Natural killer cell (primary cell): ENCODE measurements around the gene TESMIN. TPM values are rescaled to one million over a fixed set of nuclear protein-coding genes. Genes with fewer than 3 reads are reported as not detected.

Source experiments
- ATAC-seq, 3 donors: fragments of 150-1000 bp in 2 of 3; fragments of 200-7000 bp in 1 of 3; cut with Tn5 transposase; 1 replicate in 1 of 3; 2 replicates in 2 of 3; pipeline ENCODE4 v1.10.0; 2021; ENCODE audit warnings: mild to moderate bottlenecking in 2 of 3, moderate library complexity in 2 of 3
- DNase-seq, 2 donors: peaks; one replicate each; pipeline versions ENCODE4 v3.0.0 to v3.0.0-alpha.2; 2013 to 2021; ENCODE audit warnings: mixed read lengths in 1 of 2
- H3K27ac ChIP-seq: one replicate; pipeline ENCODE4 v1.5.1; 2013; ENCODE audit warnings: mild to moderate bottlenecking, low read length
- H3K27me3 ChIP-seq: one replicate; pipeline ENCODE4 v1.6.1; 2013; ENCODE audit warnings: low read length; ENCODE audit not compliant: control insufficient read depth, insufficient read depth
- H3K36me3 ChIP-seq: one replicate; pipeline ENCODE4 v1.6.1; 2013; ENCODE audit warnings: low read length; ENCODE audit not compliant: control insufficient read depth, insufficient read depth
- H3K4me1 ChIP-seq: one replicate; pipeline ENCODE4 v1.6.1; 2013; ENCODE audit warnings: low read length; ENCODE audit not compliant: control insufficient read depth, insufficient read depth
- H3K4me3 ChIP-seq: one replicate; pipeline ENCODE4 v1.5.1; 2013; ENCODE audit warnings: low read length
- H3K9me3 ChIP-seq: one replicate; pipeline ENCODE4 v1.6.1; 2013; ENCODE audit warnings: low read length; ENCODE audit not compliant: control insufficient read depth, insufficient read depth
- H3K27ac Mint-ChIP-seq, 2 donors: one replicate each; pipeline ENCODE4 v1.8.0; 2022; ENCODE audit warnings: mild to moderate bottlenecking in 2 of 2, mixed read lengths in 2 of 2, moderate library complexity in 1 of 2
- H3K27me3 Mint-ChIP-seq, 2 donors: one replicate each; pipeline ENCODE4 v1.8.0; 2022; ENCODE audit warnings: low read depth in 2 of 2, mixed read lengths in 2 of 2
- H3K36me3 Mint-ChIP-seq: one replicate; pipeline ENCODE4 v1.8.0; 2022; ENCODE audit warnings: mixed read lengths
- H3K4me1 Mint-ChIP-seq, 2 donors: one replicate each; pipeline ENCODE4 v1.8.0; 2022; ENCODE audit warnings: mixed read lengths in 2 of 2
- H3K4me3 Mint-ChIP-seq: one replicate; pipeline ENCODE4 v1.8.0; 2022; ENCODE audit warnings: mild to moderate bottlenecking, moderate library complexity, mixed read lengths
- H3K9me3 Mint-ChIP-seq, 2 donors: one replicate each; pipeline ENCODE4 v1.8.0; 2022; ENCODE audit warnings: mixed read lengths in 2 of 2
- WGBS: methylation state at CpG from one replicate; pipeline ENCODE4 v1.1.7; 2013; ENCODE audit warnings: missing lambda C conversion rate; ENCODE audit not compliant: insufficient coverage; 5-methylcytosine and 5-hydroxymethylcytosine counted together
- intact Hi-C: fragments of 100-400 bp; cut with micrococcal nuclease; formaldehyde crosslinking; loops from one replicate; pipeline ENCODE4 v1.14.2; 2022
- total RNA-seq, 4 donors: library from RNA; stranded (reverse); fragments of 120-200 nt in 1 of 4; gene quantifications; one replicate each; pipeline versions ENCODE4 v1.2.3 to v1.2.4, GENCODE V29; 2013 to 2022
- TF ChIP-seq, protein P1 (sequence below): fragments of 200-600 bp; IDR thresholded peaks from one replicate; pipeline ENCODE4 v1.8.0; 2022; ENCODE audit warnings: antibody characterized with exemption

Gene TESMIN
- total RNA-seq, 3 donors from 2014 or later (not counting 1 experiment from before 2014, with no cell fraction given): 1.1 to 3.9 (median 1.1) TPM

GRCh38 chr11:68674461-68674860 is 76.9 kb downstream of the TESMIN start:
- Mint-ChIP-seq H3K9me3 (no peaks in the 10 kb centered on the region), H3K4me3 (no peak overlapping the region), H3K4me1 (no peaks in the 10 kb centered on the region), H3K36me3 (no peaks in the 10 kb centered on the region), H3K27ac (no peak overlapping the region), H3K27me3 (peaks cover 0 to 12% of the 10 kb centered on the region in 2 donors)
- Histone ChIP-seq H3K9me3 (no peaks in the 10 kb centered on the region), H3K36me3 (no peaks in the 10 kb centered on the region), H3K27ac (no peak overlapping the region), H3K4me3 (no peak overlapping the region), H3K4me1 (no peaks in the 10 kb centered on the region), H3K27me3 (no peaks in the 10 kb centered on the region)
- ATAC-seq (no peak), DNase-seq (no peak)
- WGBS: 92% methylated on average over 16 of the region's 16 CpGs
- TF ChIP-seq, protein P1, sequence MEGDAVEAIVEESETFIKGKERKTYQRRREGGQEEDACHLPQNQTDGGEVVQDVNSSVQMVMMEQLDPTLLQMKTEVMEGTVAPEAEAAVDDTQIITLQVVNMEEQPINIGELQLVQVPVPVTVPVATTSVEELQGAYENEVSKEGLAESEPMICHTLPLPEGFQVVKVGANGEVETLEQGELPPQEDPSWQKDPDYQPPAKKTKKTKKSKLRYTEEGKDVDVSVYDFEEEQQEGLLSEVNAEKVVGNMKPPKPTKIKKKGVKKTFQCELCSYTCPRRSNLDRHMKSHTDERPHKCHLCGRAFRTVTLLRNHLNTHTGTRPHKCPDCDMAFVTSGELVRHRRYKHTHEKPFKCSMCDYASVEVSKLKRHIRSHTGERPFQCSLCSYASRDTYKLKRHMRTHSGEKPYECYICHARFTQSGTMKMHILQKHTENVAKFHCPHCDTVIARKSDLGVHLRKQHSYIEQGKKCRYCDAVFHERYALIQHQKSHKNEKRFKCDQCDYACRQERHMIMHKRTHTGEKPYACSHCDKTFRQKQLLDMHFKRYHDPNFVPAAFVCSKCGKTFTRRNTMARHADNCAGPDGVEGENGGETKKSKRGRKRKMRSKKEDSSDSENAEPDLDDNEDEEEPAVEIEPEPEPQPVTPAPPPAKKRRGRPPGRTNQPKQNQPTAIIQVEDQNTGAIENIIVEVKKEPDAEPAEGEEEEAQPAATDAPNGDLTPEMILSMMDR: no peak
- intact Hi-C loops: no loop called here

- no peak for ATAC-seq
- no peak overlapping the region for H3K27ac ChIP-seq
- H3K9me3 ChIP-seq: no peaks in the 10 kb centered on the region
- WGBS: 89% methylated on average over 11 of the region's 11 CpGs
- TF ChIP-seq, protein P1: no peak
- H3K36me3 ChIP-seq: no peaks in the 10 kb centered on the region
- no peak for DNase-seq
- H3K36me3 Mint-ChIP-seq: no peaks in the 10 kb centered on the region
- H3K4me3 Mint-ChIP-seq: no peak overlapping the region
- H3K9me3 Mint-ChIP-seq: no peaks in the 10 kb centered on the region
- H3K4me3 ChIP-seq: no peak overlapping the region
- intact Hi-C loops: no loop called here
- H3K27me3 Mint-ChIP-seq: peaks cover 0 to 12% of the 10 kb centered on the region in 2 donors
- no peaks in the 10 kb centered on the region for H3K4me1 Mint-ChIP-seq
- H3K27me3 ChIP-seq: no peaks in the 10 kb centered on the region
- H3K4me1 ChIP-seq: no peaks in the 10 kb centered on the region
- H3K27ac Mint-ChIP-seq: no peak overlapping the region
These were observed 77.3 kb downstream of the TESMIN start for GRCh38 chr11:68673991-68674390.

GRCh38 chr11:68673306-68673945 is 77.9 kb downstream of the TESMIN start:
- no peak for ATAC-seq
- H3K4me1 Mint-ChIP-seq: no peaks in the 10 kb centered on the region
- no peak for DNase-seq
- no peaks in the 10 kb centered on the region for H3K9me3 ChIP-seq
- H3K27ac ChIP-seq: no peak overlapping the region
- no peaks in the 10 kb centered on the region for H3K27me3 ChIP-seq
- H3K27me3 Mint-ChIP-seq: peaks cover 0 to 12% of the 10 kb centered on the region in 2 donors
- no peaks in the 10 kb centered on the region for H3K36me3 Mint-ChIP-seq
- H3K4me3 Mint-ChIP-seq: no peak overlapping the region
- WGBS: 92% methylated on average over 5 of the region's 6 CpGs
- no peak overlapping the region for H3K27ac Mint-ChIP-seq
- no peaks in the 10 kb centered on the region for H3K4me1 ChIP-seq
- no peaks in the 10 kb centered on the region for H3K9me3 Mint-ChIP-seq
- no peaks in the 10 kb centered on the region for H3K36me3 ChIP-seq
- no peak overlapping the region for H3K4me3 ChIP-seq
- TF ChIP-seq, protein P1: no peak
- intact Hi-C loops: no loop called here
